Measurements from ENCODE around the gene AFF3.
"Not testable (repeated sequence)": the region's sequence is repeated elsewhere in the genome, so short reads cannot be mapped to it uniquely, and the experiment has no call there.

The AFF3 gene

GRCh38 chr2:99948010-99948409 lies 194.4 kb downstream of the AFF3 start:
- TF ChIP-seq, protein P1, sequence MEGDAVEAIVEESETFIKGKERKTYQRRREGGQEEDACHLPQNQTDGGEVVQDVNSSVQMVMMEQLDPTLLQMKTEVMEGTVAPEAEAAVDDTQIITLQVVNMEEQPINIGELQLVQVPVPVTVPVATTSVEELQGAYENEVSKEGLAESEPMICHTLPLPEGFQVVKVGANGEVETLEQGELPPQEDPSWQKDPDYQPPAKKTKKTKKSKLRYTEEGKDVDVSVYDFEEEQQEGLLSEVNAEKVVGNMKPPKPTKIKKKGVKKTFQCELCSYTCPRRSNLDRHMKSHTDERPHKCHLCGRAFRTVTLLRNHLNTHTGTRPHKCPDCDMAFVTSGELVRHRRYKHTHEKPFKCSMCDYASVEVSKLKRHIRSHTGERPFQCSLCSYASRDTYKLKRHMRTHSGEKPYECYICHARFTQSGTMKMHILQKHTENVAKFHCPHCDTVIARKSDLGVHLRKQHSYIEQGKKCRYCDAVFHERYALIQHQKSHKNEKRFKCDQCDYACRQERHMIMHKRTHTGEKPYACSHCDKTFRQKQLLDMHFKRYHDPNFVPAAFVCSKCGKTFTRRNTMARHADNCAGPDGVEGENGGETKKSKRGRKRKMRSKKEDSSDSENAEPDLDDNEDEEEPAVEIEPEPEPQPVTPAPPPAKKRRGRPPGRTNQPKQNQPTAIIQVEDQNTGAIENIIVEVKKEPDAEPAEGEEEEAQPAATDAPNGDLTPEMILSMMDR (IDR thresholded peaks at IDR 0.05; ENCODE audit: low read depth, low read length): no peak
- in situ Hi-C loops (cut with HindIII; ENCODE audit: low sequenced_read_pairs): no loop called here
- DNase-seq (ENCODE audit: low read depth, low spot score): no peak
- no peak overlapping the region for H3K4me3 ChIP-seq (ENCODE audit: low read depth, low read length)

GRCh38 chr2:99947366-99947765 lies 195.0 kb downstream of the AFF3 start:
- H3K4me3 ChIP-seq (ENCODE audit: low read depth, low read length); in situ Hi-C loops (cut with HindIII; ENCODE audit: low sequenced_read_pairs); DNase-seq (ENCODE audit: low read depth, low spot score): not testable (repeated sequence)

- H3K4me3 ChIP-seq (ENCODE audit: low read depth, low read length): no peak overlapping the region
- in situ Hi-C loops (cut with HindIII; ENCODE audit: low sequenced_read_pairs): no loop called here
- TF ChIP-seq, protein P1 (IDR thresholded peaks at IDR 0.05; ENCODE audit: low read depth, low read length): no peak
- no peak for DNase-seq (ENCODE audit: low read depth, low spot score)
Measured at GRCh38 chr2:99944019-99944418, 198.4 kb downstream of the AFF3 start.

DNA sequence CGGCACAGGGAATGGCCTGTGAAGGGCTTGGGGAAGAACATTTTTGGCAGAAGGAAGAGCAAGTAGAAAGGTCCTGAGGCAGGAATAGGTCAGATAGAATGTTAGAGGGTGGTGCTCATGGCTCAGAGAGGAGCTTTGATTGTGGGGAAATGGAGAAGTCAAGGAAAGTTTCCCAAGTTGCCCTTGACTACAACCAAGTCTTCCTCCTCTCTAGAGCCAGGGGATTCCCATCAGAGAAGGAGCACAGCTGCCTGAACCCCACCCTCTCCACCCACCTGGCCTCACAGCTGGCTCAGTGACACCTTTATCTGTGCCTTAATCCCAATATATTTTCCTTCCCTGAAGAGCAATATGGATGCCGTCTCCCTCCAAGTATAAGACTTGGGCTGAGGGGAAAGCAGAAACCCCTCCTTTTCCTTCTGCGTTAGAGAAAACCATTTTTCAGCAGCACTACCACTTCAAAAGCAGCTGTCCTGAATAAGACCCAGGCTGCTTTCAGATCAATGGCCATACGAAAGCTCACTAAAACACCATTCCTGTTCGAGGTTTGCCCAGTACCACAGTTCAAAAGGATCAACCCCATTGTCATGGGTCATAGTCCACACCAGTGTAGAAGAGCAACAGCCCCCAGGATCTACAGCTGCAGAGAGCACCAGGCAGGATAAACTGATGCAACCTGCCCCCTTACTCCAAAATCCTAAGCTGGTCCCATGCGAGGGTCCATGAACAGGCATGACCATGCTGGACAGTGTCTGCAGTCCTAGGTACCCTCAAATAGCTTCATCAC lies 199.6 kb downstream of the AFF3 start:
- no peak overlapping the region for H3K4me3 ChIP-seq (ENCODE audit: low read depth, low read length)
- no peak for DNase-seq (ENCODE audit: low read depth, low spot score)
- TF ChIP-seq, protein P1 (IDR thresholded peaks at IDR 0.05; ENCODE audit: low read depth, low read length): no peak
- in situ Hi-C loops (cut with HindIII; ENCODE audit: low sequenced_read_pairs): no loop called here

DNA sequence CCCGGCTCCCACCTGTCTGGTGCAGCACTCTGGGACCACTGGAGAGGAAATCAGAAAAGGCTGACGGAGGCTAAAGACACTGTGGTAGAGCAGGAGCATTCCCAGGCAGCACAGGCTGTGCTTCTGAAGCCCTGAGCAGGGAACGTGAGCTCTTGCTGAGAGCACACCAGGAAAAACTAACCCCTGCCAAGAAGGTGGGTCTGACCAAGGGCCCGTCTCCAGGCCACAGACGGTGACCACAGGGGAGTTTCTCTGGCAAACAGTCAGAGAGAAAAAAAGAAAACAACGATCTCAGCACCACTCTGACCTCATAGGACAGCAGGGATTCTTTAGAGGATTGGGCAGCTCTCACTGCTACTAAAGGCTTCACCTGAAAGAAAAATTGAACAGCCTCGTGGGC lies 201.4 kb downstream of the AFF3 start:
- in situ Hi-C loops (cut with HindIII; ENCODE audit: low sequenced_read_pairs): no loop called here
- peak; percentile 94 for DNase-seq (ENCODE audit: low read depth, low spot score)
- TF ChIP-seq, protein P1 (IDR thresholded peaks at IDR 0.05; ENCODE audit: low read depth, low read length): no peak
- H3K4me3 ChIP-seq (ENCODE audit: low read depth, low read length): no peak overlapping the region

- in situ Hi-C loops (cut with HindIII; ENCODE audit: low sequenced_read_pairs): no loop called here
- TF ChIP-seq, protein P1 (IDR thresholded peaks at IDR 0.05; ENCODE audit: low read depth, low read length): no peak
Measured at GRCh38 chr2:99939135-99939534, 203.3 kb downstream of the AFF3 start.

DNA sequence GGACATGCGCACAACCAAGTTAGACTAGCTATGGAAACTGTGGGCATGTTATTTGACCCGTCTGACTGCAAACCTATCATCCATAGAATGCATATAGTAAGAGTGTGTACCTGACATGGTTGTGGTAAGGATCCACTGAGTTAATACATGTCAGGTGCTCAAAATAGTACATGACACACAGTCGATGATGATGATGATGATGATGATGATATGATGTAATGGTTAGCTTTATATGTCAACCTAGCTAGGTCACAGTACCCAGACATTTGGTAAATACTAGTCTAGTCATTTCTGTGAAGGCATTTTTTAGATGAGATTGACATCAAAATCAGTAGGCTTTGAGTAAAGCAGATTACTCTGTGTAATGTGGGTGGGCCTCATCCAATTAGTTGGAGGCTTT lies 204.1 kb downstream of the AFF3 start:
- TF ChIP-seq, protein P1 (IDR thresholded peaks at IDR 0.05; ENCODE audit: low read depth, low read length): no peak
- no peak overlapping the region for H3K4me3 ChIP-seq (ENCODE audit: low read depth, low read length)
- in situ Hi-C loops (cut with HindIII; ENCODE audit: low sequenced_read_pairs): no loop called here
- DNase-seq (ENCODE audit: low read depth, low spot score): no peak

More at GRCh38 chr2:99939135-99939534, 203.3 kb downstream of the AFF3 start:
- no peak overlapping the region for H3K4me3 ChIP-seq (ENCODE audit: low read depth, low read length)
- no peak for DNase-seq (ENCODE audit: low read depth, low spot score)
